ENCODE measurements around the gene WDR18.

Gene WDR18

GRCh38 chr19:984165-984967, at the start of gene WDR18:
Gene WDR18 (plus strand): TSS chr19:984345. CDS start chr19:984354, 9 bp downstream.
- DNase-seq (ENCODE audit: low read depth in 3 of 3): peak; percentile 79 to 83 (median 81)

DNA sequence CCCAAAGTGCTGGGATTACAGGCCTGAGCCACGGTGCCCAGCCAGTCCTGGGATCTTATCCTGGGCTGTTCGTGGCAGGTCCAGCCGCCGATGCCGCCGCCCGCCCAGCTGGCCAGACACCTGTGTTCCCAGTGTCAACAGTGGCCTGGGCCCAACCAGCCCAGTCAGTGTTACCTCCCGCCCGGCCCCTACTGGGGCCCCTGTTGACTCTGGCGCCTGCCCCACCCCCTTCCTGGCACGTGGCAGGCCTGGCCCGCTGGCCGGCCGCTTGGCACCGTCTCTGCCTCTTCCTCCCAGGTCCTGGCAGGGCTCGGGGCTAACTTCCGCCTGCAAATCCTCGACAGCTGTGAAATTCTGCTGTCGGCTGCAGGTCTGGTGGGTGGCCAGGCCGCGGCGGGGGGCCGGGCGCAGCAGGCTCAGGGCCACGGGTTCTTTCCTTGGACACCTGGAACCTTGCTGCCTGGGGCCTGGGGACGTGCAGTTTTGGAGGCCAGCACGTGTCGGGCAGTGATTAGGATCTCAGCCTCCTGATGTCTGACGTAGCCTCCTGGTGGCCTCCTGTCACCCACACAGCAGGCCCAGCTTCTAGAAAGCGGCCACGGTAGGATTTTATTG, 49.2 kb upstream of the WDR18 start:
- DNase-seq (ENCODE audit: low read depth in 3 of 3): no peak

DNA sequence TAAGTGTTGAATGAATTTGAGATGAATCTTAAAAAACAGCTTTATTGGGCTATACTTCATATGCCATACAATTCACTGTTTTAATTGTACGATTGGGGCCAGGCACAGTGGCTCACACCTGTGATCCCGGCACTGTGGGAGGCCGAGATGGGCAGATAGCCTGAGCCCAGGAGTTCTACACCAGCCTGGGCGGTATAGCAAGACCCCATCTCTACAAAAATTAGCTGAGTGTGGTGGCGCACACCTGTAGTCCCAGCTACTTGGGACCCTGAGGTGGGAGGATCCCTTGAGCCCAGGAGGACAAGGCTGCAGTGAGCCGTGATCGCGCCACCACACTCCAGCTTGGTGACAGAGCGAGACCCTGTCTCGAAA, 48.0 kb upstream of the WDR18 start:
- DNase-seq (ENCODE audit: low read depth in 3 of 3): no peak

DNA sequence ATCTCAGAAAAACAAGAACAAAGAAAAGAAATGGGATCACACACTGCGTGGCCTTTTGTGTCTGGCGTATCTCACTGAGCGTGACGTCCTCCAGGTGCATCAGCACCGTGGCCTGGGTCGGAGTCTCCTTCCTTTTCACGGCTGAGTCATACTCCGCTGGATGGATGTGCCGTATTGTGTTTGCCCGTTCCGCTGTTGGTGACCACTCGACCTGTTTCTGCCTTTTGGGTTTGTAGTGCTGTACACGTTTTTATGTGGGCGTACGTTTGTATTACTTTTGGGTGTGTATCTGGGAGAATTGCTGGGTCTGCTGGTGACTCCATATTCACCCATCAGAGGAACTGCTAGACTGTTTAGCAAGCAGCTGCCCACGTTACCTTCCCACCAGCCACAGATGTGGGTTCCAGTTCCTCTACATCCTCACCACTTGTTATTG, 46.9 kb upstream of the WDR18 start:
- no peak for DNase-seq (ENCODE audit: low read depth in 3 of 3)

- no peak for DNase-seq (ENCODE audit: low read depth in 3 of 3)
Observed at GRCh38 chr19:938233-938923, 45.8 kb upstream of the WDR18 start.

- no peak for DNase-seq (ENCODE audit: low read depth in 3 of 3)
Observed at GRCh38 chr19:939439-939838, 44.7 kb upstream of the WDR18 start.

GRCh38 chr19:939922-940321, 44.2 kb upstream of the WDR18 start:
- DNase-seq (ENCODE audit: low read depth in 3 of 3): no peak

DNA sequence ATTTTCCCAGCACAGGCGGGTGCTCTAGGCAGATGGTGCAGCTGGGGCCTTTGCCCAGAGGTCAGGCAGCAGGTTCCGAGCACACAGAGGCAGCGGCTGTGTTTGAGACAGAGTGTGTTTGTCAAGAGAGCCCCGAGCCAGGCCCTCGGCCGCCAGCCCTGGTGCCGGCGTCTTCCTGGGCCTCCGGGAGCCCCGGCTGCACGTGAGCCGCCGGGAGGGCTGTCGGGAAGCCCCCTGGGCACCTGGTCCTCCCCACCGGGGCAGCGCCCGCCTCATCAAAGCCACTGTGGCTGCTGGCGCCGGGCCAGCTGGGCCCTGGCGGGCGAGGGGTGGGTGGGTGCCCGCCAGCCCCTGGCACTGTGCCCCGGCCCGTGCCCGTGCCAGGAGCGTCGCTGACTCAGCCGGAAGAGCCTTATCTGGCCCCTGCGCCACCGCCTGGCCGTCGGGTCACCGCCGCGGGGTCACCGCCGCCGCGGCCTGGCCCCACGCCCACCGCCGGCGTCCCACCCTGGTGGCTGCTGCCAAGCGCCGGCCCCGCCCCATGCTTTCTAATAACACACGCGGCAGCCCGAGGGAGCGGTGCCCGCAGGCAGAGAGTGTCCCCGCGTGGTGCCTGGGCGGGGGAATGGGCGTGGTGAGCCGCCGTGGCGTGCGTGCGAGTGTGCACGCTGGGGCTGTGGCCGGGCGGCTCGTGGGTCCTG, 43.4 kb upstream of the WDR18 start:
- peak in 2 of 3 experiments; percentile 45 to 58 for DNase-seq (ENCODE audit: low read depth in 3 of 3)

DNA sequence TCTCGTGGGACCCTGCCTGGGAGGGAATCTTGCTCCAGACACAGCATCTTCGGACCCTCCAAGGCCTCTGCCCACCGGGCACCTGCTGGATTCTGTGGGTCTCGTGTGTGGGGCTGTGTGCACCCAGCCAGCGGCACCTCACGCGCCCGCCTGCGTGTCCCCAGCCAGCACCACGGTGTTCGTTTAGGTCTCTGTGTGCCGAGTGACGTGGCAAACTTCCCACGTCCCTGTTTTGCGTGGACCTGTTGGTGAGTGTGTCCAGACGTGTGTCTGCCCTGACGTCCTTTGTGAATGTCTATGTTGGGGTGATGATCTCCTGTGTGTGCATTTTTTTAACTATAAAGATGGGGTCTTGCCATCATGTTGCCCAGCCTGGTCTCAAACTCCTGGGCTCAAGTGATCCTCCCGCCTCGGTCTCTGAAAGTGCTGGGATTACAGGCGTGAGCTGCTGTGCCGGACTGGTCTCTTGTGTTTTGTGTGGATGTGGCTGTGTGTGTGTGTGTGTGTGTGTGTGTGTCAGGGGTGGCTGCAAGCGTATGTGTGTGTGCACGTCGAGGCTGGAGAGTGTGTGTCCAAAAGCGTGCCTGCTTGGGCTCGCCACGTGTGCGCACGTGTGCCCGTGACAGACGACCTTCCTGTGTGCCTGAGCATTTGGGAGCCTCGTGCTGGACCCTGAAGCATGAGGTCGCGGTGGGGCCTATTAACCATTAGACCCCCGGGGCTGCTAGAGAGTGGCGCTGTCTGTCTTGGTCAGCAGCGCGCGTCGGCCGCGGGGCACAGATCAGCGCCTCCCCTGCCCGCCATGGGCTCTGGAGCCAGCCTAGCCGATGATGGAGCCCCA, 42.6 kb upstream of the WDR18 start:
- DNase-seq (ENCODE audit: low read depth in 3 of 3): no peak

DNA sequence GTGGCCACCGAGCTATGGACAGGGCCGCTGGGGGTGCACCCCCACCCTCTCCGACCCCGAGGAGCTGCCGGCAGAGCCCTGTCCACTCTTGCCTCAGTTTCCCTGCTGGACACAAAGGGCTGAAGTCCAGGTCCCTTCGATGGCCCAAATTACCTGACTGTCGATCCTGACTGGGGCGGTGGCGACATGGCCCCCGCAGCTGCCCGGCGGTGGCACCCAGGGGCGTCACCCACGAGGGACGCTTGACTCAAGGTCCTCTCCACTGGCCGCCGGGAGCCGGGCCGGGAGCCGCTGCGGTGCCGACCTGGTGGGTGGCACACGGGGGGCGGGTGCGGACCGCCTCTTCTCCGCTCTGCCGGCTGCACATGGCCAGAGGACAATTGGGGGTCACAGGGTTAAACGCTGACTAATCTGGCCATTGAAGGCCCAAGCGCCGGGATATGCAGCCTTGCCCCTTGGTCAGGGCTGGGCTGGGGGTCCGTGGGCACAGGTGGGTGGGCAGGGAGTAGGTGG, 42.0 kb upstream of the WDR18 start:
- DNase-seq (ENCODE audit: low read depth in 3 of 3): no peak

GRCh38 chr19:943551-944170, 40.5 kb upstream of the WDR18 start:
- DNase-seq (ENCODE audit: low read depth in 3 of 3): no peak

DNA sequence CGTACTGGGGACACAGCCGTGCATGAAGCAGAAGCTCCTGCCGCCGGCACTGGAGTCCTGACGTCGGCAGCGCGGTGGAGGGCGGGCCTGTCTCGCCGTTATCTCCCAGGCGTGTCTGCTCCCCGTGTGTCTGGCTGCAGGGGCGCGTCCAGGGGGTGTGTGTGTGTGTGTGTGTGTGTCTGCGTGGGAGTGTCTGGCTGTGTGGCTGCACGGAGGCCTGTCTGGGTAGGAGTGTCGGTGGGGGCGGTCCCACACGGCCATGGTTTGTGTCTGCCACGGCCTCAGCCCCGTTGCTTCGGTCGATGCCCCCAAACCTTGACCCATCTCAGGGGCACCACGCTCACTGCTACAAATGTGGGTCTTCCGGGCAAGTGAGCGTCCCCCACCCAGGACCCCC, 40.0 kb upstream of the WDR18 start:
- no peak for DNase-seq (ENCODE audit: low read depth in 3 of 3)

GRCh38 chr19:944663-945241, 39.4 kb upstream of the WDR18 start:
- DNase-seq (ENCODE audit: low read depth in 3 of 3): no peak

GRCh38 chr19:945401-946252, 38.5 kb upstream of the WDR18 start:
- no peak for DNase-seq (ENCODE audit: low read depth in 3 of 3)

- DNase-seq (ENCODE audit: low read depth in 3 of 3): no peak
Observed at GRCh38 chr19:947090-947706, 36.9 kb upstream of the WDR18 start.

DNA sequence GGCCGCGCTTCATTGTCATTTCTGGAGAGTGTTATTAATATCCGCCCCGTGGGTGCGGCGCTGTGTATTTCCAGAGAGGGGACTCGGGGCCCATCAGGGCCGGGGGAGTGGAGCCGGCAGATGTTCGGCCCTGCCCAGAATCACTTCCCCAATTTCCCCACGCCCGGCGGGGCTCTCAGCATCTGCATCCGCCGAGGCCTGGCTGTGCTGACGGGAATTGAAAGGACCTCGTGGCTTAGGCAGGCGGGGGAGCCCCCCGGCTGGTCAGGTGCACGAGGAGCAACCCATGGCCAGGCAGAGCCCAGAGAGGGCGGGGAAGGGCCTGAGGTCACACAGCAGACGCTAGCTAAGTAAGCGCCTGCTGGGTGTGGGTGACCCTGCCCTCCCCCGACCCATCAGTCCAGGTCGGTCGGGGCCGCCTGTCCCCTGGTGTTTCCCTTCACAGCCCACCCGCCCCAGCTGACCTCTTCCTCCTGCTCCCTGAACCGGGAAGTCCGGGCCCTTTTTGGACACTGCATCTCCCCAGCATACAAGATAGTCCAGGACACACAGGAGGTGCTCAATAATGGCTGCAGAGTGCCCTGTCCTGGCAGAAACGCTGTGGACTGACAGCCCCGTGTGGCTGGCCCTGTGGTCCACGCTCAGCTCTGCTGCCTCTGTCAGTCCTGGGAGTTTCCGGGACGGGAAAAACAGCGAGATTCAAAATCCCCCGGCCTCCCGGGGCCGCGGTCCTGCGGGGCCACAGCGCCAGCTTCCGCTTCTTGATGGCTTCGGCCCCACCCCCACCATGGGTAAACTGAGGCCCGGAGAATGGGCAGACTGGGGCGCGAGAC, 36.2 kb upstream of the WDR18 start:
- no peak for DNase-seq (ENCODE audit: low read depth in 3 of 3)

DNA sequence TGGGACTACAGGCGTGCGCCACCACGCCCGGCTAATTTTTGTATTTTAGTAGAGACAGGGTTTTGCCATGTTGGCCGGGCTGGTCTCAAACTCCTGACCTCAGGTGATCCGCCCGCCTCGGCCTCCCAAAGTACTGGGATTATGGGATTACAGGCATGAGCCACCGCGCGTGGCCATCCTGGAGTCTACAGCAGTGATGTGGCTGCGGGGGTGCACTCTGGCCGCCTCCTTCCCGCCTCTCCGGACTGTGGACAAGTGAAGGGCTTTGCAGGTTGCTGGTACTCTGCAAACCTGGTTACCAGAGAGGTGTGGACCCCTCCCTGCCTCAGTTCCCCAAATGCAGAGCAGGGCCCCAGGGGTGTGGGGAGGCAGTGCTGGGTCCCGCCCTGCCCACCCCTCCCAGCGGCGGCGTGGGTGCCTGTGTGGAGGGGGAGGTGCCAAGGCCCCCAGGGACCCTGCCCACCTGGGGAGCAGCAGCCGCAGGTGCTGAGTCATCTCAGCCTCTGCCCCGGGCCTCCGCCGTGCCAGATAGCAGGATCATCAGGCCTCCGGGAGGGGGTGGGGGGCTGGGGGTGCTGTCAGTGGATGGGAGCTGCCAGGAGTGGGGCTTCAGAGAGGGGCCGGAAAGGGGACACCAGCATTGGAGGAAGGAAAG, 35.2 kb upstream of the WDR18 start:
- no peak for DNase-seq (ENCODE audit: low read depth in 3 of 3)
